Limb (tissue), 2 donors: Measurements from ENCODE around the gene EPHA10.
"Not testable (repeated sequence)": the region's sequence is repeated elsewhere in the genome, so short reads cannot be mapped to it uniquely, and the experiment has no call there.

Source experiments
- DNase-seq, 2 donors: peaks; one replicate each; pipeline ENCODE4 v3.0.0-alpha.2; 2016; ENCODE audit errors: extremely low spot score in 2 of 2

The EPHA10 gene

DNA sequence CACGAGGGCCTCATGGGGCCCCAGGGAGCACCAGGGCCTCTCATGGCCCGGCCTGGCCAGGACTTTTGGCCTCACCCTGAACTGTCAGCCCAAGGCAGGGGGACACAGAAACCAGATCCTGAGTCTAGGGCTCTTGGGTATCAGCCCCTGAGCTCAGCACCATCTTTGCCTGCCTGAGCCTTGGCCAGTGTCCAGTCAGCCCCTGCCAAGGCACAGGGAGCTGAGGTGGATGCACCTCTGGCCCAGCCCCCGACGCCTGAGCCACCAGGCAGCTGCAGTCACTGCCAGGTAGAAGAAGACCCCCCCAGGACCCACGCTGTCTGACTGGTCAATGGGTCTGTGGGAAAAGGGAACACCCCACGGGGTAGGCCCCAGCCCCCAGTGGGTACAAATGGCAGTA is 47.3 kb downstream of the EPHA10 start:
- no peak for DNase-seq

- no peak for DNase-seq
These were observed 48.6 kb downstream of the EPHA10 start for GRCh38 chr1:37716321-37716720.

- DNase-seq: no peak
These were observed 50.2 kb downstream of the EPHA10 start for GRCh38 chr1:37714689-37715088.

GRCh38 chr1:37714226-37714625 is 50.7 kb downstream of the EPHA10 start:
- no peak for DNase-seq

DNA sequence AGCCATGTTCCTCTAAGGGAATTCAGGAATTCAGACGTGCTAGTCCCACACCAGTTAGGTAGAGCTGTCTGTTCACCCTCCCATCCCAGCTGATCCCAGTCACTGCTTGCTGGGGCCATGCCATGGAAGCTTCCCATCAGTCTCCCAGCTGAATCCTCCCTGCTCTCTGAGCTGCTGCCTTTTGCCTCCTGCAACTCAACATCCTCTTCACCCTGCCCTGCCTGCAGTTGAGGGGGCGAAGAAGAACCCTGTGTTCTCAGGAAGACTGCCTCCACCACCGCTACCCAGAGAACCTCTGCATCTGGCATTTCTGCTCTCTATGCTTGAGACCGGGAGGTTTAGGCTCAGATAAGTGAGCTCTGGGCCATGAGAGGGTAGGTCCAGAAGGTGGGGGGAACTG is 56.4 kb downstream of the EPHA10 start:
- no peak for DNase-seq

- no peak for DNase-seq
These were observed 59.5 kb downstream of the EPHA10 start for GRCh38 chr1:37705399-37705798.

- no peak for DNase-seq
These were observed 60.0 kb downstream of the EPHA10 start for GRCh38 chr1:37704966-37705365.

DNA sequence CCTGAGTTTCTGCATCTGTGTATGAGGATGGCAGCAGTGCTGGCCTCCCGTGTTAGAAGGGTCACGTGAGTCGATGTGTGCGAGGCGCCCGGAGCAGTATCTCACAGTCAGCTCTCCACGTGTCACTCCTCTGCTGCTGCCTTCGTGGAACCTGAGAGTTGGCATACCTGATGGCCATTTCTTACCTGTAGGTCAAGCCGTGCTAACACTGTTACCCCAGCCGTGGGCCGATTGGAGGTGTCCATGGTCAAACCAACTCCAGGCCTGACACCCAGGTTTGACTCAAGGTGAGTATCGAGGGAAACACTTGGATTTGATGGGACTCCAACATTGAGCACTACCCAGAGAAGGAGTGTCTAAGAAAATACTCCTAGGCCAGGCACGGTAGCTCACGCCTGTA is 61.9 kb downstream of the EPHA10 start:
- DNase-seq: no peak

DNA sequence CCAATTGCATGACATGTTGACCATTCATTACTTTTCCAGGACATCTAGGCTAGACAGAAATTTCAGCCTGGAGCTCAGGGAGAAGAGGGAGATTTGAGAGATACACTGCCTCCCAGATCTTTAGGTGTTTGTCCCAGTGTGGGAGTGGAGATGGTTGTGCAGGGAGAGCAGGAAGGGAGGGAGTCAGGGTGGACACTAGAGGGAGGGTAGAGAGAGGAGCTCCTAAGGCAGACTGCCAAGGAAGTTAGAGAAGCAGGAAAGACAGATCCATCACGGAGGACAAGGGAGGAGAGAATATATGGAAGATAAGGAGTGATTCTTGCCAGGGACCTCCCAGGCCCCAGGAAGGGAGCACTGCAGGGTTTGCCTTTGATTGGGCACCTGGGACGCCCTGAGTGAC is 63.9 kb downstream of the EPHA10 start:
- DNase-seq: no peak

GRCh38 chr1:37699147-37699546 is 65.8 kb downstream of the EPHA10 start:
- no peak for DNase-seq

- no peak for DNase-seq
These were observed 67.2 kb downstream of the EPHA10 start for GRCh38 chr1:37697737-37698136.

- DNase-seq: no peak
These were observed 67.8 kb downstream of the EPHA10 start for GRCh38 chr1:37697090-37697489.

DNA sequence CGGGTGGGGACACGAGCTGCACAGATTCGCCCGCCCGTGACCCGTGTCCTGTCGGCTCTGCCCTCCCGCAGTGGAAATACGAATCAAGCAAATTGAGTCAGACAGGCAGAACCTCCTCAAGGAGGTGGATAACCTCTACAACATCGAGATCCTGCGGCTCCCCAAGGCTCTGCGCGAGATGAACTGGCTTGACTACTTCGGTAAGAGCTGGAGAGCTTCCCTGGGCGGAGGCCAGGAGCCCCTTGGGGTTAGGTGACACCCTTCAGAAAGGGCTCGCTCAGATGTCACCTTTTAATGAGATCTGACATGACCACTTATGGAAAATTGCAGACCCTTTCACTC is 72.1 kb downstream of the EPHA10 start:
- DNase-seq: no peak

DNA sequence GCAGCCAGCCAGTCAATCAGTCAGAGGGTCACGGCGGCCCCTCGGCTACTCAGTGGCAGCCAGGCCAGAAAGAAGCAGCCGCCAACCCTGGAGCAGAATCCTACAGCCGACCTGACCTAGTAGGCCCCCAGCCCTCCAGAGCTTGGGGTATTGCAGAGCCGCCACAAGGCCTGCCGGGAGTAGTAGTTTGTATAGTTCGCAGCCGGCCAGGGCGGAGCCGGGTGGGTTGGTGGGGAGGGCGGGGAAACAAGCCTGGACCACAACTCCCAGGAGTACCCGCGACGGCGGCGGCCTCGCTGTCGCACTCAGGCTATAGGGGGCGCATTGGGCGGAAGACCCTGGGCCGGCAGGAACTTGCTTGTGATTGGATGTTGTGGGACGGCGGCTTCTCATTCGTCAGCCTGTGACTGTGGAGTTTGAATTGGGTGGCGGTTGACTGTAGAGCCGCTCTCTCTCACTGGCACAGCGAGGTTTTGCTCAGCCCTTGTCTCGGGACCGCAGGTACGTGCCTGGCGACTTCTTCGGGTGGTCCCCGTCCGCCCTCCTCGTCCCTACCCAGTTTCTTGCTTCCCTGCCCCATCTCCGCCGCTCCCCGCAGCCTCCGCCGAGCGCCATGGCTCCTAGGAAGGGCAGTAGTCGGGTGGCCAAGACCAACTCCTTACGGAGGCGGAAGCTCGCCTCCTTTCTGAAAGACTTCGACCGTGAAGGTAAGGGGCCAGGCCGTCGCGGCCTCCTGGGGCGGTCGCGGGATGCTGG is 72.7 kb downstream of the EPHA10 start, which contains the start of gene CDCA8:
TSS of gene CDCA8 (plus strand) at position 439 of the 756 bp plus-strand sequence. CDS start at position 614, 175 bp downstream.
- peak; percentile 99 for DNase-seq

DNA sequence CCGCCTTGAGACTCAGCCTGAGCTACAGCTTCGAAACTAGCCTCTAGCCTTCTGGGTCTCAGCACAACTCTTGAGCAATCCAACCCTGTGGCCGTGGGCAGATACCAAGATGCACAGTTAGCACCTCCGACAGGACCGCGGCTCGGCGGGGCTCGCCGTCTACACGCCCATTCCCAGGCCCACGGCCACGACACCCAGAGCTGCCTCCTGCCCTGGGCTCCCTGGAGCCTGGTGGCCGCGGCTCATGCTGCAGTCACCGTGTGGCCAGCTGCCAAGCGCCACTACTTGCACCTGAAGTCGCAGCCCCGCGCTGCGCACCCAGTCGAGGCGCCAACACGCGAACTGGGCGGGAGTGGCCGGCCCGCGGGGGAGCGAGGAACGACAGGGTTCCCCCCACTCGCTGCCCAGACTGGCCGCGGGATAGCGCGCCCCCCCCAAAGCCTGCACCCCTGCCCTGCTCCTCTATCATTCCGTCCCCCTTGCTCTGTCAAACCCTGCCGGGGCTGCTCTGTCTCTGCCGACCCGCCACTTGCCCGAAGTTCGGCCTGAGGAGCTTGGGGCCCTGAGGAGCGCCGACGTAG is 73.3 kb downstream of the EPHA10 start:
- peak in 1 of 2 donors; percentile 50 for DNase-seq

DNA sequence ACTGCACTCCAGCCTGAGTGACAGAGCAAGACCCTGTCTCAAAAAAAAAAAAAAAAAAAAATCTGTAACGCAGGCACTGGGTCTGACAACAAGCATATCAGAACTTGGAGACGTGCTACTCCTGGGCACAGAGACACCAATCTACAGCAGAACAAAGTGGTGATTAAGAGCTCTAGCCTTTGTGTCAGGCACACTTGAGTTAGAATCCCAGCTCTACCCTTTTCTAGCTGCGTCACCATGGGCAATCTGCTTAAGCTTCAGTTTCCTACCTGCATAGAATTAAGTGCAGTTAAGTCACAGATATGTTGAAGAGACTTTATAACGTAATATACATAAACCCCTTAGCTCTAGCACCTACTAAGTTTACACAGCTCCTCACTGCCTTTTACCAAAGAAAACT is 76.0 kb downstream of the EPHA10 start:
- no peak for DNase-seq

- DNase-seq: not testable (repeated sequence)
These were observed 77.2 kb downstream of the EPHA10 start for GRCh38 chr1:37687764-37688163.

DNA sequence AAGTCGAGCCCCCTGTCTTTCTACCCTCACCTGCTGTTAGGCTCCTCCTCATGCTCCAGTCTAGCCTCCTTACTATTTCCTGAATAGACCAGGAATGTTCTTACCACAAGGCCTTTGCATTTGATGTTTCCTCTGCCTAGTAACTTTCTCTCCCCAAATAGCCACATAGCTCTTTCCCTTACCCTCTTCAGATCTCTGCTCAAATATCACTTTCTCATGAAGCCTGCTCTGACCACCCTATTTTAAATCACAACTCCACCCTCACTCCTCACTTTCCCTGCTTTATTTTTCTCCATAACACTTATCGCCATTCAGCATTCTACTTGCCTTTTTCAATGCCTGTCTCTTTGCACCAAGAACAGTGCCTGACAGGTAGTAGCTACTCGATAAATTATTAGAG is 79.2 kb downstream of the EPHA10 start:
- DNase-seq: no peak

GRCh38 chr1:37684182-37684581 is 80.7 kb downstream of the EPHA10 start:
- not testable (repeated sequence) for DNase-seq

DNA sequence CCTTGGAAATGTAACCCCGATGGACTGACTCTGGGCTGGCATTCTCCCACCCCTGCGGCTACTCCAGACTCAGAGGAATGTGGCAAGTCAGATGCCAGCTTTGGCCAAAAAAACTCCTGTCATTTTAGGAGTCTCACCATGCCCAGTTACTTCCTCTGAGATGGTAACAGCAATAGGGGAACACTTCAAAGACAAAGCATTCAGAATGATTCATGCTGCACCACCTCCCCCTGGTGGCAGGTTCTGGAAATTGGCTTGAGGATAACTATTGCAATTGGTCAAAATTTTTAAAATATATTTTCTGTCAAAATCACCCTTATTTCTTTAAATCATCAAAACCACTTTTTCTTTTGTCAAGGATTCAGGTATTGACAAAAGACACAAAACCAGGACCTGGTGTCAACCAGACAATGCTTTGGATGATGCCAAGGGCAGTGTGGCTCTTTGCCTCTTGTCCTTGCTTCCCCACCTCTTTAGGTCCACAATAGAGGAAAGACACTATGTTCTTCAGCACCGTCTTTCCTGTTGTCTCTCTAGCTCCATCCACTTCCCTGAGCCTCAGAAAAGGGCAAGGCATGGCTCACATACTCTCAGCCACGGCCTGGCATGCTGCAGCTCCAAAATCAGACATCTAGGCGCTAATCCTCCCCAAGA is 82.5 kb downstream of the EPHA10 start:
- DNase-seq: peak; percentile 64 to 87

DNA sequence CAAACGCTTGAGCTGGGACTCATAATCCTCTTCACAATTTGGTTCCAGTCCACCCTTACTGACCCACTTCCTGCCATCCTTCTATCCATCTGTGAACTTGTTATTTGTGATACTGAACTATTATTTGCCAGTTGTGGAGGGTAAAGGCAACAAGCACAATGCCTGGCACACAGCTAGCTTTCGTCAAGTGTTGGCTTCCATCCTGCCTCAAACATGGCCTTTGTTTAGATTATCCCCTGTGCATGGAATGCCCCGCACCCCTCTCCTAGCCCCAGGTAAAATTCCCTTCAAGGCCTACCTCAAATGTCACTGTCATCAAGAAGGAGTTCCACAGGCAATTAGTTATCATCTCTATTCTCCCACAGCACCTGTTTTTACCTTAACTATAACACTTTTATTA is 84.0 kb downstream of the EPHA10 start:
- no peak for DNase-seq

- DNase-seq: no peak
These were observed 87.1 kb downstream of the EPHA10 start for GRCh38 chr1:37677808-37678207.

GRCh38 chr1:37677143-37677439 is 87.8 kb downstream of the EPHA10 start:
- DNase-seq: no peak
